Ishikawa (cell line): ENCODE data around the gene KLHL35.

ENCODE experiments used
- CEBPB ChIP-seq: IDR thresholded peaks from 2 replicates; pipeline ENCODE4 v1.6.1; 2012
- CREB1 ChIP-seq: IDR thresholded peaks from 2 replicates; pipeline ENCODE4 v1.6.1; 2012; ENCODE audit warnings: low read depth
- EGR1 ChIP-seq: IDR thresholded peaks from 2 replicates; pipeline ENCODE4 v1.6.1; 2012
- EP300 ChIP-seq: IDR thresholded peaks from 2 replicates; pipeline ENCODE4 v1.6.1; 2012; ENCODE audit warnings: borderline replicate concordance
- MAX ChIP-seq: IDR thresholded peaks from 2 replicates; pipeline ENCODE4 v1.6.1; 2012
- REST ChIP-seq: IDR thresholded peaks from 2 replicates; pipeline ENCODE4 v1.6.1; 2012; ENCODE audit warnings: low read depth, mild to moderate bottlenecking
- TAF1 ChIP-seq: IDR thresholded peaks from 2 replicates; pipeline ENCODE4 v1.6.1; 2012; ENCODE audit warnings: low read depth, mild to moderate bottlenecking
- TCF12 ChIP-seq: IDR thresholded peaks from 2 replicates; pipeline ENCODE4 v1.6.1; 2012; ENCODE audit warnings: low read depth
- TEAD4 ChIP-seq: IDR thresholded peaks from 2 replicates; pipeline ENCODE4 v1.6.1; 2012
- USF1 ChIP-seq: IDR thresholded peaks from 2 replicates; pipeline ENCODE4 v1.6.1; 2012
- YY1 ChIP-seq: IDR thresholded peaks from 2 replicates; pipeline ENCODE4 v1.6.1; 2012; ENCODE audit warnings: low read depth
- ZBTB7A ChIP-seq: IDR thresholded peaks from 2 replicates; pipeline ENCODE4 v1.6.1; 2012; ENCODE audit warnings: low read depth

GRCh38 chr11:75421035-75421602, 11.9 kb downstream of the KLHL35 start:
- TF ChIP-seq CEBPB (no peak), MAX (no peak), TCF12 (no peak), EGR1 (no peak), EP300 (no peak), CREB1 (no peak), USF1 (no peak), REST (no peak), ZBTB7A (no peak), TEAD4 (no peak), YY1 (no peak), TAF1 (no peak)
